GM12865 (cell line): Measurements from ENCODE around the gene FRMPD2.

Experiments used
- DNase-seq: peaks from one replicate; pipeline ENCODE4 v3.0.0; 2010; ENCODE audit warnings: low read depth
- H3K4me3 ChIP-seq: 2 replicates; pipeline ENCODE4 v1.5.1; 2011; ENCODE audit warnings: mild to moderate bottlenecking, low read depth, low read length, control low read depth
- TF ChIP-seq, protein P1 (sequence below): IDR thresholded peaks from 2 replicates; pipeline ENCODE4 v1.5.1; 2011; ENCODE audit warnings: low read length, control low read depth, low read depth, inconsistent platforms; ENCODE audit not compliant: insufficient read depth; ENCODE audit errors: missing control alignments

FRMPD2 gene

DNA sequence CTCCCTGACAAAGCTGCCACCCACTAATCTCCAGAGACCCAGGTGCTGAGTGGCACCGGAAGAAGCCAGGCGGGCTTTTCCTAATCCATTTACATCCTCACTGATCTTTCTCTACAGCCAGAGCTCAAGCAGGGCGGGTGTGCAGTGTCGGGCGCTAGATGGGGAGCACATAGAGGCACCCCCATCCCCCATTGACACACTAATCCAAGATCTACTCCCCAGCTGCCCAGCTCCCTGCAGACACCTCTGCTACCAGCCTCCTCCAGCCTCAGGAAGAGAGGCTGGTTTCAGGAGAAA, 22.2 kb downstream of the FRMPD2 start:
- no peak for DNase-seq
- no peak overlapping the region for H3K4me3 ChIP-seq
- TF ChIP-seq, protein P1, sequence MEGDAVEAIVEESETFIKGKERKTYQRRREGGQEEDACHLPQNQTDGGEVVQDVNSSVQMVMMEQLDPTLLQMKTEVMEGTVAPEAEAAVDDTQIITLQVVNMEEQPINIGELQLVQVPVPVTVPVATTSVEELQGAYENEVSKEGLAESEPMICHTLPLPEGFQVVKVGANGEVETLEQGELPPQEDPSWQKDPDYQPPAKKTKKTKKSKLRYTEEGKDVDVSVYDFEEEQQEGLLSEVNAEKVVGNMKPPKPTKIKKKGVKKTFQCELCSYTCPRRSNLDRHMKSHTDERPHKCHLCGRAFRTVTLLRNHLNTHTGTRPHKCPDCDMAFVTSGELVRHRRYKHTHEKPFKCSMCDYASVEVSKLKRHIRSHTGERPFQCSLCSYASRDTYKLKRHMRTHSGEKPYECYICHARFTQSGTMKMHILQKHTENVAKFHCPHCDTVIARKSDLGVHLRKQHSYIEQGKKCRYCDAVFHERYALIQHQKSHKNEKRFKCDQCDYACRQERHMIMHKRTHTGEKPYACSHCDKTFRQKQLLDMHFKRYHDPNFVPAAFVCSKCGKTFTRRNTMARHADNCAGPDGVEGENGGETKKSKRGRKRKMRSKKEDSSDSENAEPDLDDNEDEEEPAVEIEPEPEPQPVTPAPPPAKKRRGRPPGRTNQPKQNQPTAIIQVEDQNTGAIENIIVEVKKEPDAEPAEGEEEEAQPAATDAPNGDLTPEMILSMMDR: no peak

DNA sequence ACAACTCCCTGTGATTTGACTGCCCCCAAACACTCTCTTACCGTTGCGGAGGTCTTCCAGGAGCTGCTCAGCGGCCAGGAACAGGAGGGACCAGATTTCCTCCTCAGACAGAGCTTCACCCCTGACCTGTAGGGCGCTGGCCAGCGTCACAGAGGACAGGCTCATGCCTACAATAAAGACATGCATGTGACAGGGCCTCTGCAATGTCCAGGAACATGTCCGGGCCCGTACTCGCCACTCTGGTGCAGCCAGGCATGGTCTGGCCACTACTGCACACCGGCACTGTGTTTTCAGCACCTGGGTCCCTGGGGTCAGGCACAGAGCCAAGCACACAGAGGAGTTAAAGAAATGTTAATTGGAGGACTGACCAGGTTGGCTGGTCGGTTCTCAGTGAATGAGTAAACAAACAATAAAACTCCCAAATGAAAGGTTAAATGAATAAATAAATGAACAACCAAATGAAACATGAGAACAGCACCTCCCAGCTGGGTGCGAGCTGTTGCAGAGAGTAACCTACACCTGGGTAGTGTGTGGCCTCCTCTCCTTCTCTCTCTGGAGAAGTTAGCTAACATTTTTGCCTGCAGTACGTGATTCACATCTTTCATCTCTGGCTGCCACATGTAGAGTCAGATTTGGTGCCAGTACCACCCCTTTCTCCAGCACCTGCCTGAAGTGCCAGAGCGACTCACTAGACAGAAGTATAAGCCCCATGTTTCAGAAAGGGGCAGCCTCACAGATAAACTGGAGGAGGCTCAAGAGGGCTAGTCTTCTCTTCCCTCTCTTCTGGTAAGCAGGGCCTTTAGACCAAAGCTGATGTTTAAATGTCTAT, 22.8 kb downstream of the FRMPD2 start:
- H3K4me3 ChIP-seq: no peak overlapping the region
- TF ChIP-seq, protein P1: no peak
- DNase-seq: peak; percentile 18

DNA sequence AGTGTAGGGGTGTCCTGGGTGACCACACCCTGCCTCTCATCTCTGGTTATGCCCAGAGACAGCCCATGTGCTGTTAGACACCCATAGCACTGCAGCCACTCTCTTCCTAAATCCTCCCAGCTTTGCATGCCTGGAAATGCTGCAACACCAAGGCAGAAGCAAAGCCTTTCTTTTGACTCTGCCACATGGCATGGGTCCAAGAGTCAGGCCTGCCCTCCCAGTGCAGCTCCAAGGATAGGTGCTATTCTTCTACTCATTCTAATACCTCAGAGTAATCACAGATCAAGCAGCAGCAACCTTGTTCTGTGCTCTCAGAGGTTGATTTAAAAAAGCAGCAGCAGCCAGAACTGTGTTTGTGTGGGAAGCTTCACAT, 23.4 kb downstream of the FRMPD2 start:
- TF ChIP-seq, protein P1: no peak
- H3K4me3 ChIP-seq: no peak overlapping the region
- no peak for DNase-seq

DNA sequence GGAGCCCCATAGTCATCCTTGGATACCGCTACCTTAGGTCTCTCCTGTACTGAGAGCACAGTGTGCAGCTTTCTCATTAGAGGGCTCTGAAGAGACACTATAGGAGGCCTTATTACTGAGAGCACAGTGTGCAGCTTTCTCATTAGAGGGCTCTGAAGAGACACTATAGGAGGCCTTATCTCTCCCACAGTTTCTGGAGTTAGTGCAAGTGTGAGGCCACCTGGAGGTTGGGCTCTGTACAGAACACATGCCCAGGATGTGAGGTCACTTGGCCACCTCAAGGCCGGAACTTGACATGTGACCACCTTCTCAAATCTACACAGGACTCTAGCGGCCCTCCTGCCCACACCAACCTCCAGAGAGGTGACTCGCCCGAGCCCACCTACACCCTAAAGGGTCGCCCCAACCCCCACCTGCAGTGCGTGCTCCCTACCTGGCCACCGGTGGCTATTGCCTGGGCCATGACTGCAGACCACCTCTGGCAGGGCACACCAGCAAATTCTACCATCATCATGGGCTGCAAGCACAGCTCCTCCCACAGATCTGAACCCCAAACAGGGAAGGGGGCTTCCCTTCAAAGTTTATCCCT, 24.6 kb downstream of the FRMPD2 start:
- no peak overlapping the region for H3K4me3 ChIP-seq
- no peak for DNase-seq
- TF ChIP-seq, protein P1: no peak

DNA sequence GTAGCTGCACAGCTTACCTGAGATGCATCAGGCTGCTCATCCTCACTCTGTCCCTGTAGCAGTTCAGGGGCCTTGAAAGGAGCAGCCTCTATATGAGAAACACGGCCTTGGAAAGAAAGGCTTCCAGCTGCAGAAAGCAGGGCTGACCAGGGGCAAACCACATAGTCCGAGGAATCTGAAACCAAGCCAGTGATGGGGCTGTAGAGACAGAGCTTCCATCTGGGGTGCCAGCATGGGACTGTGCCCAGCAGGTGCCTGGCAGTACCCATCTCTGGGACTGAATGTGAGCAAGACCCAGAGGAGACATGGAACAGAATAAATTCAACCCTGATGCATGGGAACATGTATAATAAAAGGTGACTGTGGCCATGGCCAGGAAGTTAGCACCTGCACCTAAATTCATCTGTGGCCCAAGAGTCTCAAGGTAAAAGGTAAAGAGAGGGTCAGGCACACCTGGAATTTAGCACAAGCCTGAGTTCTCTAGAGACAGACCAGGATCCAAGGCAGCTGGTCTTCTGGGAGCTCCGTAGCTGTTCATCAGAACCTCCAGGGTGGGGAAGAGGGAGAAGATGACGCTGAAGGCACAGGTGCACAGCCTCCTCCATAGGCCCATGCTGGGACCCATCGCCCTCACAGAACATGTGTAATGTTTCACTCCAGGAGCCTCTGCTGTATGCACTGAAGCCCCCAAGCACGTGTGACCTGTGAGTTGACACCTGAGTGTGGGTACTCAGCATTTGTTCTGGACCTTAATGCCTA, 25.3 kb downstream of the FRMPD2 start:
- DNase-seq: no peak
- TF ChIP-seq, protein P1: no peak

DNA sequence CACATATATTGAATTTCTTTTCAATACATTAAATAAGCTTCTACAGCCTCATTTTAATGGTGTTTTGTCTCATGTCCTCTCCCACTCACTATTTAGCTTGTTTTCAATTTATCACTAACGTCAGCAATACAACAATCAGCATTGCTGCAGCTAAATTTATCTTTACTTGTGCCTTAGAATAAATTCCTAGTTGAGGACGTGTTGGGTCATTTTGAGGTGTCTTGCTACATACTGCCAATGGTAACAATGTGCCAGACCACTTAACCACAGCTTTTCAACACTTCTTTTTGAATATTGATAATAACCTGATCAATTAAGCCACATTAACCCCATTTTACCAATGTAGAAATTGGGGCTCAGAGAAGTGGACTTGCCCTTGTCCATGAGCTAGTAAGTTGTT, 26.0 kb downstream of the FRMPD2 start:
- DNase-seq: no peak
- no peak overlapping the region for H3K4me3 ChIP-seq
- TF ChIP-seq, protein P1: no peak

More for the DNA sequence above, 25.3 kb downstream of the FRMPD2 start:
- no peak overlapping the region for H3K4me3 ChIP-seq

DNA sequence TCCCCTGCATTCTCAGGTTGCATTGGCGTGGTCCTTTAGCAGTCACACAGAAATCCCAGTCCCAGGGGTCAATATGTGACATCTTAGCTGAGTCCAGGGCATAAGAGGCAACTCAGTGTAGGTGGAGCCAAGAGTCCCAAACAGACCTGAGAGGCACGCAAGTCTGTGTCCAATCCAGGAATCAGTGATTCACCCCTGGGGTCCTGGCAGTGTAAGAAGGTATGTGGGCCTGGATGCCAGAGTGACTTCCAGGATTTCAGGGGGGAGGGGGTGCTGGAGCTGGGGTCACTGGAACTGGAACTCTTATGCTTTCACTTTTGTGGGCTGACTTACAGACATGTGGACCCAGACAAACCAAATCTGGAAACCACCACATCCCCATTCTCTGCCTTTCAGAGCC, 26.8 kb downstream of the FRMPD2 start:
- H3K4me3 ChIP-seq: no peak overlapping the region
- TF ChIP-seq, protein P1: no peak
- DNase-seq: no peak
